B cell (primary cell): ENCODE measurements around the gene REM2. TPM values are rescaled to one million over a fixed set of nuclear protein-coding genes. Genes with fewer than 3 reads are reported as not detected.

Experiments used
- ATAC-seq: fragments of 200-7000 bp; cut with Tn5 transposase; one replicate; pipeline ENCODE4 v1.10.0; 2021; ENCODE audit warnings: low read depth, mild to moderate bottlenecking, moderate number of reproducible peaks, moderate library complexity
- CTCF ChIA-PET: fragments of 350-600 bp; sonication (Branson Sonifier 250); formaldehyde crosslinking; loops from one replicate; lab custom pipeline; 2021; ENCODE audit warnings: antibody characterized with exemption, inconsistent platforms; lab: Charles Lee
- POLR2A ChIA-PET: fragments of 350-600 bp; sonication (Branson Sonifier 250); formaldehyde crosslinking; loops from one replicate; lab custom pipeline; 2021; ENCODE audit warnings: antibody characterized with exemption; lab: Charles Lee
- DNase-seq: peaks from one replicate; pipeline ENCODE4 v3.0.0; 2013
- H2AFZ ChIP-seq: 2 replicates; pipeline ENCODE4 v1.6.1; 2012; ENCODE audit warnings: mild to moderate bottlenecking, low read depth, low read length; ENCODE audit not compliant: insufficient read depth, poor library complexity, severe bottlenecking
- H3K27ac ChIP-seq, 2 donors: 1 replicate in 1 of 2; 2 replicates in 1 of 2; pipeline ENCODE4 v1.5.1; 2012 to 2013; ENCODE audit warnings: low read length in 2 of 2, mild to moderate bottlenecking in 2 of 2, moderate library complexity in 1 of 2
- H3K27me3 ChIP-seq, 4 experiments: fragments of 200-600 bp in 1 of 4; sonication (generic) in 1 of 4; replicated peaks in 1 of 4; 1 replicate in 2 of 4; 2 replicates in 2 of 4; pipeline versions ENCODE4 v1.6.1 to v1.7.0; 2013 to 2016; ENCODE audit warnings: low read length in 3 of 4, mild to moderate bottlenecking in 2 of 4, mixed read lengths in 1 of 4, moderate library complexity in 1 of 4; ENCODE audit not compliant: insufficient read depth in 4 of 4, control insufficient read depth in 3 of 4; ENCODE audit errors: control extremely low read depth in 1 of 4
- H3K36me3 ChIP-seq, 2 experiments: replicated peaks in 1 of 2; 1 replicate in 1 of 2; 2 replicates in 1 of 2; pipeline versions ENCODE4 v1.6.1 to v1.7.1; 2013; ENCODE audit warnings: low read length in 1 of 2; ENCODE audit not compliant: insufficient read depth in 2 of 2, control insufficient read depth in 1 of 2; ENCODE audit errors: control extremely low read depth in 1 of 2, extremely low read depth in 1 of 2
- H3K4me1 ChIP-seq, 2 donors: fragments of 200-600 bp in 1 of 2; sonication (generic) in 1 of 2; 1 replicate in 1 of 2; 2 replicates in 1 of 2; pipeline versions ENCODE4 v1.5.1 to v1.6.1; 2013 to 2017; ENCODE audit warnings: low read length in 2 of 2; ENCODE audit not compliant: control insufficient read depth in 2 of 2, insufficient read depth in 2 of 2
- H3K4me2 ChIP-seq: replicated peaks from 2 replicates; pipeline ENCODE3; 2012; ENCODE audit warnings: mild to moderate bottlenecking, low read depth, low read length; ENCODE audit not compliant: poor library complexity, severe bottlenecking
- H3K4me3 ChIP-seq, 5 experiments: fragments of 200-600 bp in 1 of 5; sonication (generic) in 1 of 5; 1 replicate in 3 of 5; 2 replicates in 2 of 5; pipeline versions ENCODE4 v1.5.1 to v1.7.0; 2011 to 2016; ENCODE audit warnings: low read length in 4 of 5, mild to moderate bottlenecking in 4 of 5, low read depth in 2 of 5, control low read depth in 1 of 5, moderate library complexity in 1 of 5; ENCODE audit not compliant: insufficient read depth in 1 of 5; ENCODE audit errors: control extremely low read depth in 1 of 5, extremely low read depth in 1 of 5
- H3K79me2 ChIP-seq: fragments of 200-600 bp; sonication (generic); one replicate; pipeline ENCODE4 v1.6.0; 2016; ENCODE audit warnings: low read length; ENCODE audit not compliant: control insufficient read depth, insufficient read depth
- H3K9ac ChIP-seq: fragments of 200-600 bp; sonication (generic); 2 replicates; pipeline ENCODE4 v1.6.1; 2017; ENCODE audit warnings: mild to moderate bottlenecking, low read length, moderate library complexity
- H3K9me3 ChIP-seq, 3 donors: one replicate each; pipeline versions ENCODE4 v1.6.1 to v1.7.1; 2013; ENCODE audit warnings: low read length in 2 of 3; ENCODE audit not compliant: control insufficient read depth in 2 of 3, insufficient read depth in 1 of 3; ENCODE audit errors: control extremely low read depth in 1 of 3
- H4K20me1 ChIP-seq: 2 replicates; pipeline ENCODE4 v1.6.0; 2012; ENCODE audit warnings: mild to moderate bottlenecking, low read length; ENCODE audit not compliant: insufficient read depth, control insufficient read depth, poor library complexity, severe bottlenecking
- H3K27ac Mint-ChIP-seq: one replicate; pipeline ENCODE4 v1.8.0; 2021; ENCODE audit warnings: mixed read lengths
- H3K27me3 Mint-ChIP-seq: one replicate; pipeline ENCODE4 v1.8.0; 2021; ENCODE audit warnings: mixed read lengths
- H3K4me1 Mint-ChIP-seq: one replicate; pipeline ENCODE4 v1.8.0; 2021; ENCODE audit warnings: mixed read lengths
- H3K4me3 Mint-ChIP-seq: one replicate; pipeline ENCODE4 v1.8.0; 2021; ENCODE audit warnings: mixed read lengths
- H3K9me3 Mint-ChIP-seq: one replicate; pipeline ENCODE4 v1.8.0; 2022; ENCODE audit warnings: mixed read lengths; ENCODE audit not compliant: insufficient read depth
- EZH2 ChIP-seq: IDR thresholded peaks from 2 replicates; pipeline ENCODE4 v1.6.1; 2012; ENCODE audit warnings: borderline replicate concordance, low read depth, mild to moderate bottlenecking, moderate library complexity, low read length; ENCODE audit not compliant: insufficient read depth, poor library complexity, severe bottlenecking
- WGBS: methylation state at CpG from one replicate; pipeline ENCODE4 v1.1.5; 2013; ENCODE audit warnings: missing lambda C conversion rate; ENCODE audit not compliant: insufficient coverage; 5-methylcytosine and 5-hydroxymethylcytosine counted together
- intact Hi-C: fragments of 100-400 bp; cut with micrococcal nuclease; formaldehyde crosslinking; loops from one replicate; pipeline ENCODE4 v1.10.0; 2022
- polyA plus RNA-seq: library from polyadenylated mRNA; depleted of rRNA; stranded (reverse); fragments of >200 nt; gene quantifications from 2 replicates; pipeline ENCODE4 v1.2.3, GENCODE V29; 2012
- total RNA-seq, 2 donors: library from RNA; stranded (reverse); fragments of 120-200 nt in 1 of 2; gene quantifications; 1 replicate in 1 of 2; 2 replicates in 1 of 2; pipeline versions ENCODE4 v1.2.3 to v1.2.4, GENCODE V29; 2013 to 2022
- TF ChIP-seq, protein P1 (sequence below): fragments of 200-600 bp; IDR thresholded peaks from one replicate; pipeline ENCODE4 v1.8.0; 2022; ENCODE audit warnings: antibody characterized with exemption, mild to moderate bottlenecking

REM2 gene
- total and polyA plus RNA-seq, 2 donors (not counting 1 experiment from before 2014, with no cell fraction given) = 5.6 to 12.9 TPM

DNA sequence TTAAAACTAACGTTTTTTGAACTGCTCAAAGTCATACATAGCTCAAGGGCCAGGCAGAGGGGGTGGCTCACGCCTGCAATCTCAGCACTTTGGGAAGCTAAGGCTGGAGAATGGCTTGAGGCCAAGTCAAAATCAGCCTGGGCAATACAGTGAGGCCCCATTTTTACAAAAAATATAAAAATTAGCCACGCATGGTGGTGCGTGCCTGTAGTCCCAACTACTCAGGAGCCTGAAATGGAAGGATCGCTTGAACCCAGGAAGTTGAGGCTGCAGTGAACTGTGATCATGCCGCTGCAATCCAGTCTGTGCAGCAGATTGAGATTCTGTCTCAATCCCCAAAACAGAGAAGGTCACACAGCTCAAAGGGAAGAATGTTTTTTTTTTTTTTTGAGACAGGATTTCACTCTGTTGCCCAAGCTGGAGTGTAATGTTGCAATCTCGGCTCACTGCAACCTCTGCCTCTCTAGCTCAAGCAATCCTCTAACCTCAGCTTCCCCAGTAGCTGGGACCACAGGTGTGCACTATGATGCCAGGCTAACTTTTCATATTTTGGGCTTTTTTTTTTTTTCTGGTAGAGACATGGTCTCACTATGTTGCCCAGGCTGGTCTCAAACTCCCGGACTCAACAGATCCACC, 33.0 kb downstream of the REM2 start:
- H3K9ac ChIP-seq = no peak overlapping the region
- CTCF ChIA-PET = interaction anchor here (0.6 to 1.9 kb wide), 7 partner anchors 13 to 1207 kb away, joined by 3 to 8 read pairs (median 3); no protein-coding TSS in a partner anchor
- peaks cover 73% of the 10 kb centered on the region for H3K79me2 ChIP-seq
- H4K20me1 ChIP-seq = peaks cover 22% of the 10 kb centered on the region
- peak overlapping the region; percentile 21 for H3K4me2 ChIP-seq
- POLR2A ChIA-PET = interaction anchor here (0.7 to 2.0 kb wide), 5 partner anchors 13 to 328 kb away, joined by 3 to 7 read pairs (median 5); partner anchors contain the start of genes HAUS4 and PRMT5
- peaks cover 3 to 23% of the 10 kb centered on the region in 2 experiments for H3K36me3 ChIP-seq
- peak overlapping the region in 1 of 2 donors; percentile 27 for H3K27ac ChIP-seq
- Mint-ChIP-seq H3K27me3 (no peaks in the 10 kb centered on the region), H3K4me1 (peaks cover 49% of the 10 kb centered on the region), H3K4me3 (no peak overlapping the region), H3K27ac (no peak overlapping the region), H3K9me3 (no peaks in the 10 kb centered on the region)
- TF ChIP-seq EZH2 = no peak
- TF ChIP-seq, protein P1, sequence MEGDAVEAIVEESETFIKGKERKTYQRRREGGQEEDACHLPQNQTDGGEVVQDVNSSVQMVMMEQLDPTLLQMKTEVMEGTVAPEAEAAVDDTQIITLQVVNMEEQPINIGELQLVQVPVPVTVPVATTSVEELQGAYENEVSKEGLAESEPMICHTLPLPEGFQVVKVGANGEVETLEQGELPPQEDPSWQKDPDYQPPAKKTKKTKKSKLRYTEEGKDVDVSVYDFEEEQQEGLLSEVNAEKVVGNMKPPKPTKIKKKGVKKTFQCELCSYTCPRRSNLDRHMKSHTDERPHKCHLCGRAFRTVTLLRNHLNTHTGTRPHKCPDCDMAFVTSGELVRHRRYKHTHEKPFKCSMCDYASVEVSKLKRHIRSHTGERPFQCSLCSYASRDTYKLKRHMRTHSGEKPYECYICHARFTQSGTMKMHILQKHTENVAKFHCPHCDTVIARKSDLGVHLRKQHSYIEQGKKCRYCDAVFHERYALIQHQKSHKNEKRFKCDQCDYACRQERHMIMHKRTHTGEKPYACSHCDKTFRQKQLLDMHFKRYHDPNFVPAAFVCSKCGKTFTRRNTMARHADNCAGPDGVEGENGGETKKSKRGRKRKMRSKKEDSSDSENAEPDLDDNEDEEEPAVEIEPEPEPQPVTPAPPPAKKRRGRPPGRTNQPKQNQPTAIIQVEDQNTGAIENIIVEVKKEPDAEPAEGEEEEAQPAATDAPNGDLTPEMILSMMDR = no peak
- H3K9me3 ChIP-seq = no peaks in the 10 kb centered on the region
- DNase-seq (no peak), ATAC-seq (no peak)
- no peak overlapping the region for H3K4me3 ChIP-seq
- H3K27me3 ChIP-seq = no peaks in the 10 kb centered on the region
- H2AFZ ChIP-seq = no peak overlapping the region
- intact Hi-C loops = loop anchor here (5.0 kb wide), 1 partner anchor 149 kb away; the partner anchor contains the start of gene OXA1L
- peaks cover 16 to 28% of the 10 kb centered on the region in 2 donors for H3K4me1 ChIP-seq
- WGBS = 94% methylated on average over 7 of the region's 8 CpGs
